Islet of Langerhans (tissue), 1 donor: Measurements from ENCODE around the gene STRA8.

Experiments used
- FAIRE-seq: peaks from one replicate; lab custom pipeline; 2011; peaks lifted over from hg19 to GRCh38; lab: Jason Lieb, UNC

The STRA8 gene

DNA sequence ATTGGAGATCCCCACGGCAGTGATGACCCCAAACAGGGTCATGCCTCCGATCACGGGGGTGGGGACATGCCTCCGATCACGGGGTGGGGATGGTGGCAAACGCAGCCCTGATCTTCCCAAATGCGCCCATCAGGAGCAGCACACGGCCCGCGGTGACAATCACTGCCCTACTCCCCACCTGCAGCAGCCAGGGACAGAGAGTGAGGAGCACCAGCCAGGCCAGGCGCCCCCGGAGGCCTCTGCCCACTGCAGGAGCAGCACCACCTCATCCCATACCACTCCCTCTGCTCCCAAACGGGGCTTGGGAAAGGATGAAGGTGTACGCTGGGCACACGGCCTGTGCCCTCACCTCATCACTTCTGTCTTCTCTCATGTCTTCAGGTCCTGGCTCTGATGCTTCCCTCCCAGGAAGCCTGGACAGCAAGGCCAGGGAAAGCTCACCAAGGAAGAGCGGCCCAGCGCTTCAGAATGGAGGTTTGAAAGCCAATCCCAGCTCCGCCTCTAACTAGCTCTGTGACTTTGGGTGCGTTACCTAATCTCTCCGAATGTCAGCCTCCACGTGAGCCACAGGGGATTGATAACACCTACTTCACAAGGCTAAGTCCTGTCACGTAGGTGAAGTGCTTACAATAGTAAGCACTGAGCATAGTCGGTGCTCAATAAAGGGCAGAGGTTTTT, 37.1 kb downstream of the STRA8 start:
- FAIRE-seq = no peak

DNA sequence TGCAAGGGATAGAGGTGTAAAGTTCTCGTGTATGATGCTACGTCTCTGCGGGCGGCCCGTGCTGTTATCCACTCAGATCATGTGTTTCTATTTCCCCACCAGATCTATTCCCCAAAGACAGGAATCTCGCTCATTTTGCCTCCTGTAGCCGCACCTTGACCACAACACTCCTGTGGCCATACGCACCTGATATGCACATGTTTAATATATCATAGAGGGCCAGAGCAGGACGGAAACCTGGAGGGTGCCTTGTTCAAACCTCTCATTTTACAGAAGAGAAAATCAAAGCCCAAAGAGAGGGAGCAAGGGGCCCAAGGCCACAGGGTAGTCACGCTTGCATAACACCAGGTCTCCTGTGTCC, 37.6 kb downstream of the STRA8 start:
- FAIRE-seq = no peak

DNA sequence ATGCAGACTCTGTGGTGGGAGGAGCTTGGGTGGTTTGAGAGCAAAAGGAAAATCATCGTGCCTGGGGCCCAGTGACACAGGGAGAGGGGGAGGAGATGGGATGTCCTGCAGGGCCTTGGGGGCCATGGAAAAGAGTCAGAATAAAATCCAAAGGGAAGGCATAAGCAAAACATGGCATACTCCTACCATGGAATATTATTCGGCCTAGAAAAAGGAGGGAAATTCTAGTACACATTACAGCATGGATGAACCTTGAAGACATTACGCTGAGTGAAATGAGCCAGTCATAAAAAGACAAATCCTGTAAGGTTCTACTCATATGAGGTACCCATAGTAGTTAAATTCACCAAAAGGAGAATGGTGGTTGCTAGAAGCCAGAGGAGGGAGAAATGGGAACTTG, 38.7 kb downstream of the STRA8 start:
- FAIRE-seq = no peak

DNA sequence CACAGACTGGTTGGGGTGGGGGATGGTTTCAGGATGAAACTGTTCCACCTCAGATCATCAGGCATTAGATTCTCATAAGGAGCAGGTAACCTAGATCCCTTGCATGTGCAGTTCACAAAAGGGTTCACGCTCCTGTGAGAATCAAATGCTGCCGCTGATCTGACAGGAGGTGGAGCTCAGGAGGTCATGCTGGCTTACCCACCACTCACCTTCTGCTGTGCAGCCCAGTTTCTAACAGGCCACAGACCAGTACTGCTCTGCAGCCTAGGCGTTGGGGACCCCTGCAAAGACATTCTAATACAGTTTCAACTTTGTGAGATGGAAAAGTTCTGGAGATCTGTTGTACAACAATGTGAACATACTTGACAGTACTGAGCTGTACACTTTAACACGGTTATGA, 39.9 kb downstream of the STRA8 start:
- FAIRE-seq = no peak

DNA sequence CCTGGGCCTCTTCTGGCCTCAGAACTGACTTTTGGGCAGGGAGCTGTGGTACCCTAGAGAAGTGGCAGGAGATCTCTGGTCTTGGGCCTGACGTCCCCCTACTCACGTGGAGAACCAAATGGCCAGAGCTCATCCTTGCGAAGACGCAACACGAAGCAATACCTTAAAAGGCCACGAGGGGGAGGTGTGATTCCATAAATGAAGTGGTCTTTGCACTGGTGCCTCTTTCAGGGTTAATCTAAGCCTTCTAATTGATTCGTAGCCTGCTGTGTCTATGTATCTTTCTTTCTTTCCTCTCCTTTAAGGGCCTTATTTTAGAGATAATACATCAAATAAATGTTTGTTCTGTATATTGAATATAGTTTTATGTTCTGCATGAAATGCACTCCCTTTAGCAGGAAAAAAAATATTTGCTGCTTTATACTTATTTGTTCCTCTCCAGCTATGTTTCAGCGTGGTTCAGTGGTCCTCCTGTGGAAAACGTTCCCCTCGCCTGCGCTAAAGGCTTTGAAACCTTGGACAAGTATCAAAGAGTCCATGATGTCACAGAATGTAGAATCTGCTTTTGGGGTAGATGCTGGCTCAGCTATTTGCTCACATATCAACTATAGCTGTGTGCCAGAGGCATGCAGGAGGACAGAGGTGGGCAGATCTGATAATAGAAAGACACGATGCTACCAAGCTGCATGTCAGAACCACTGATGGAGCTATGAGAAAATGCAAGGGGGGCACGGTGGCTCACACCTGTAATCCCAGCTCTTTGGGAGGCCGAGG, 41.0 kb downstream of the STRA8 start:
- FAIRE-seq = no peak

DNA sequence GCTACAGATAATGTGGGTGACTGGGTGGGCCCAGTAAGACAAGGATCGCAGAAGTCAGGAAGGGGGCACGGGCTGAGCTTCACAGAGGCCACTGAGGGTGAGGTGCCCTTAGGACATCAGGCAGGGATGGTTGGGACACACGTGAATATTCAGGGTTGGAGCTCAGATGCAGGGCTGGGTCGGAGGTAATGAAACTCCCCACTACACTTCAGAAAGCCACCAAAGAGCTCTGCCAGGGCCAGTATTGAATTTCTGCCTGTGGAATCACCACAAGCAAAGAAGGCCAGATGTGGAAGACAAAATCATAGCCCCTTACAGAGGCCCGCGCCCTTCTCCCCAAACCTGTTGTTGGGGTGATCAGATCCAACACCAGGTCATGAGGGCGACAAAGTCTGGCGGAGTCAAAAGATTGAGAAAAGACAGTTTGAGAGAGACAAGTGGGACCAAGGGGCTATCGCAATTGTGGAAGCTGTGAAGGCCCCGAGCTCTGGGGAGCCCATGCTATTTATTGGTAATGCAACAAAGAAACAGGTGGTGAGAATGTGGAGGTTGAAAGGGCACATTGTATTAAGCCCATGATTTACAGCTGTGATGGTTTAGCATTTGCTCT, 42.4 kb downstream of the STRA8 start:
- no peak for FAIRE-seq

DNA sequence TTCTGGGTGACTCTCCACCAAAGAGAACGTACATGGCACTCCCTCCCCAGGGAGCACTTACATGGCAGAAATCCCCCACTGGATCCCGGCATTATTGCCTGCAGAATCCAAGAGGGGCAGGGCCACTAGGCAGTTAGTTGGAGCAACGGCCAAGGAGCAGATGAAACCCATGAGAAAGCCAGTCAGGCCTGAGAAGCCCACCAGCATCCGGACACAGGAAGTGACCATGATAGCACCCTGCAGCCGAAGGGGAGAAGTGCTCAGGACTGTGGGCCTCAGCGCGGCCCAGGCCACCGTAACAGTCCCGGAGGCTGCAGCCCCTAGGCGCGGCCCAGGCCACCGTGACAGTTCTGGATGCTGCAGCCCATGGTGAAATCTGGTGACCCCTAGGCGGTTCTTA, 43.5 kb downstream of the STRA8 start:
- no peak for FAIRE-seq

DNA sequence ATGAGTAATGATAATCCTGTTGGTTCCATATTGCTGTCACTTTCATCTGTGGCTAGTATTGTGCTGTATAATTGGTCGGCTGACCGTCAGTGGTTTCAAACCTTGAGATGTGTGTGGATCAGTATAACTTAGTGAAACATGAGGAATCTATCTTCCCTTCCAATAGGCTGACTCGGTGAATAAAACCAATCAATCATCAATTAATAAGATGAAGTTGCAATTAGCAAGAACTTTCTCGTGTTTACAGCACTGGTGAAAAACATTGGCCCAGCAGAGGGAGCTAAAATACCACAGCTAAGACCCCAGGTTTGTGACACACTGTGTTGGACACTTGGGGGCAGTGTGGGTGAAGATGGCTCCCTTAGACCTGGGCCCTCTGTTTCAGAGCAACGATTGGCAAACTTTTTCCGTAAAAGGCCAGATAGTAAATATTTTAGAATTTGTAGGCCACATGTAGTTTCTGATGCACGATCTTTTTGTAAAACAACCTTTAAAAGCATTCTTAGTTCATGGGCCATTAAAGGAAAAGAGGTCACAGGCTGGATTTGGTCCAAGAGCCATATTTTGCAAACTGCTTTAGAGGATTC, 47.8 kb downstream of the STRA8 start:
- FAIRE-seq = peak; percentile 96

DNA sequence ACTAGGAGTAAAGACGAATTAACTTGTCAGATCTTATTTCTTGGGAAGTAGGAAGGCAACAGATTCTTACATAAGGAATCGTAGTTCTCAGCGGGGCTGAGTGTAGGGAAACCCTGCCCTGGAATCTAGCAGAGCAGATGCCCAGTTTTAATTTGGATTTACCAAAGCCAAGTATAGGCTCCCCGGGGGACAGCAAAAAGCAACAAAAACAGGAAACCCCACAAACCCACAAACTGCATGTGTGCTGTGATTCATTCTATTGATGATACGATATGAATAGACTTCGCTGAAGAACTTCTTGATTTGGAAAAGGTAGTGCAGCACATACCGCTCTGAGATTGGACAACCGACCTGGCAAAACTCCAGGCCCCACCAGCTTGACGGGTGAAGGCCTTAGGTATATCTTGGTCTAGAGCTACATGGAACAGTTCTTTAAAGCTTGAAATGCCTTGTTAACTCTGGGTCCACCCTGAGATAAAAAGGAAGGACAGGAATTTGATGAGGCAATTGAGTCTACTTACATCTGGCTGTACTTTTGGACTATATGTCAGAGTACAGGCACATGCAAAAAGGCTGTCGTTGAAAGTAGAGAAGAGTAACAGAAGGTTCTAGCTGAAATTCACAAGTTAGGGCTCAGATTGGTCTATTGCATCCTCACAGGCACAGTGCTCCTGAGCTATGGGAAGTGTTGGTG, 49.1 kb downstream of the STRA8 start:
- FAIRE-seq = no peak

DNA sequence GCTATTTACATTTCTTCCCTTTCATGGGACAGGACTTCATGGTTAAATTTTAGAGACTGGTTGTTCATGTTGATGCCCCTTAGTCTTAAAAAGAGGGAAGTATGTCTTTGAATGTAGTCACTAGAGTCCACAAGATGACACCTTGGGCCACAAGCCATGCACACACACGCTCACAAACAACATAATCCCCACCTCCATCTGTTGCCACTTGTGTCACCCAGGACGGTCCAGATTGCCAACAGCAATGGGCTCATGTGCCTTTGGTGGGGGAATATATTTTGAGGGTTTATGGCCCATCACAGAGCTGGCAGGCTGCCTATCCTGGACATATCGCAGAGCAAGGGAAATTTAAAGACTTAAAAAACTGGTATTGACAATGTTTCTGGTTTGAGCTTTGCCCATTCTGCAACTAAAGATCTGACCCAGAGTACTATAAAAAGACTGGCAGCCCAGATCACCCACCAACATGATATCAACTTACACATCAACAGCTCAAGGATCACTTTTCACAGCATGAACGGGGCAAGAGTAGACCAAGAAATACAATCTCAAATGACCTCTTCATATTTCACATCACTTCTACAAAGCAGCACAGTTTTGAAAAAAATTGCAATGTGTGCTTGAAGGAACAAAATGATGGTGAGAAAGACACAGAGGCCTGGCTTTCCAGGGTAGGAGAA, 50.5 kb downstream of the STRA8 start:
- FAIRE-seq = no peak

DNA sequence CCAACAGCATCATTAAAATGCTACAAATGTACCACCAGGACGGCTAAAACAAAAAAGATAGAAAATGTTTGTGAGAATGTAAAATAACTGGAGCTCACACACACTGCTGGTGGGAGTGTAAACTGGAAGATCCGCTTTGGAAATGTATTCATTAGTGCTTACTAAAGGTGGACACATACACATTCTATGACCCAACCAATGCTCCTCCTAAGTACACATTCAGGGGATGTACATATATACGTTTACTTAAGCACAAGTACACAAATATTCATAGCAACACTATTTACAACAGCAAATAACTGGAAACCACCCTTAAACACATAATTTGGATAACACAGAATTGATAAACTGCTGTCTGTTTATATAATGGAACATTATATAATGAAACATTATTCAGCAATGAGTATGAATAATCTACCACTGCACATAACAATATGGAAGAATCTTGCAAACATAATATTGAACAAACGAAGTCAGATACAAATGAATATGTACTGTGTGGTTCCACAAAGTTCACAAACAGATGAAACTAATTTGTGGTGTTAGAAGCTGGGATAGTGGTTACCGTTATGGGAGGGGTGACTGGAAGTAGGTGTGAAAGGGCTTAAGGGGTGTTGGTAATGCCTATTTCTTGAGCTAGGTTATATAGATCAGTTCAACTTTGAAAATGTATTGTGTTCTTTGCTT, 52.1 kb downstream of the STRA8 start:
- FAIRE-seq = no peak

DNA sequence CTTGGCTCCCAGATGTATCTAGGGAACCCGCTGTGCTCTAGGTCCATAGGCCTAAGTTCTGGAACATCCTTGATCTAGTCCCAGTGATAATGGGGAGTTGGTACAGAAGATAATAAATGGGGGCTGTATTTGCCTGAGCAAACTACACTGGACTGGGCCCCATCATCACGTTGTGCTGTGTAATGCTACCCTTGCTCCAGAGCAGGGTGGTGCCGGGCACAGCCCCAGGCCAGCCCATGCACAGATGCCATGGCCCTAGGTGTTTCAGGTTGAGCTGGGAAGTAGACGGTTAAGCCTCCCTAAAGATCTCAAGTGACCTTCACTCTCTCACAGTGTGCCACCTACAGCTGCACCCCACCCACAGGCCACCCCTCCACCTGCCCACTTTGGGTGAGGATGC, 53.2 kb downstream of the STRA8 start:
- no peak for FAIRE-seq

DNA sequence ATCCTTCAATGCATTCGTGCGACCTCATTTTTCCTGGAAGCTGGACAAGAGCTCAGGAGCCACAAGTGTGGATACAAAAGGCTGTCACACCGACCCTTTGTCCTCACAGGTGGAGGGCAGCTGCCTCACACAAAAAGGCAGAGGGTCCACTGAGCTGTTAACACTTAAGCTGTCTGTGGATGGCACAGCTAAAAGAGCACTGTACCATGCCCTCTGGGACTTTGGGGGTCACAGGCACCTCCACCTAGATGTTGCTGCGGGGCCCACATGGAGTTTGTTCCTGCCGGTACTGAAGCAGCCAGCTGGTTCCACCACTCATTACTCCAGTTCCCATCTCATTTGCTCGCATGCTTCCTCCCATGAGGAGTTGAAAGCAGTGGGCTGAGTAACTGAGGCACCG, 57.0 kb downstream of the STRA8 start:
- FAIRE-seq = no peak

DNA sequence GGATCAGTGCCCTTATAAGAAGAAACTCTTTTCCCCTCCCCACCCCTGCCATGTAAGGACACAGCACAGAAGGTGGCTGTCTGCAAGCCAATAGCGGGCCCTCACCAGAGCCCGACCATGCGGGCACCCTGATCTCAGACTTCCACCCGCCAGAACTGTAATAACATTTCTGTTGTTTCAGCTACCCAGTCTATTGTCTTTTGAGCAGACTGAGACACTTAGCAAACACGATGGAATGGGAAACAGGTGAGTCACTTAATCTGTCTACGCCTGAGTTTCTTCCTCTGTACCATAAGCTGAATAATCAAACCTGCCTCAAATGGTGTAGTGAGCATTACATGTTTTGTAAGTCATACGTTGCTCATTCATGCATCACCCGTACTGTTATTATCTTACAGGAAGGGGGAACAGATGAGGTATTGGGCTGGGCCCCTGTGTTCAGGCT, 58.2 kb downstream of the STRA8 start:
- FAIRE-seq = no peak

DNA sequence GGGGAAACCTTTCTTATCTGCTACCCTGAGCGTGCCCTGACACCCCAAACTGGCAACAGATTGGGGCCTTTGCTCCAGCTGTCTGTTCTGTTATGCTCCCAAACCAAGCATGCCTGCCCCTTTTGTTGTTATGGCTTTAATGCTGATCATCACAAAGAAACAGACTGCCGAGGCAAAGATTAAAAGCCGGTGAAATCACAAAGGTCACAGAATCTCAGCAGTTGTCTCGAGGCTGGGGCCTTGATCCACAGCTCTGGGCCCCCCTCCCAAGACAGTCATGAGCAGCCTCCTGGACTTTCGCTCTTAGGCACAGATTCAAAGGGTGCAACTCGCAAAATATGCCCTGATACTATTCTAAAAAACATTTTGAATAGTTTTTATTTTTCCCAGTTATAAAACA, 65.6 kb downstream of the STRA8 start:
- FAIRE-seq = no peak

DNA sequence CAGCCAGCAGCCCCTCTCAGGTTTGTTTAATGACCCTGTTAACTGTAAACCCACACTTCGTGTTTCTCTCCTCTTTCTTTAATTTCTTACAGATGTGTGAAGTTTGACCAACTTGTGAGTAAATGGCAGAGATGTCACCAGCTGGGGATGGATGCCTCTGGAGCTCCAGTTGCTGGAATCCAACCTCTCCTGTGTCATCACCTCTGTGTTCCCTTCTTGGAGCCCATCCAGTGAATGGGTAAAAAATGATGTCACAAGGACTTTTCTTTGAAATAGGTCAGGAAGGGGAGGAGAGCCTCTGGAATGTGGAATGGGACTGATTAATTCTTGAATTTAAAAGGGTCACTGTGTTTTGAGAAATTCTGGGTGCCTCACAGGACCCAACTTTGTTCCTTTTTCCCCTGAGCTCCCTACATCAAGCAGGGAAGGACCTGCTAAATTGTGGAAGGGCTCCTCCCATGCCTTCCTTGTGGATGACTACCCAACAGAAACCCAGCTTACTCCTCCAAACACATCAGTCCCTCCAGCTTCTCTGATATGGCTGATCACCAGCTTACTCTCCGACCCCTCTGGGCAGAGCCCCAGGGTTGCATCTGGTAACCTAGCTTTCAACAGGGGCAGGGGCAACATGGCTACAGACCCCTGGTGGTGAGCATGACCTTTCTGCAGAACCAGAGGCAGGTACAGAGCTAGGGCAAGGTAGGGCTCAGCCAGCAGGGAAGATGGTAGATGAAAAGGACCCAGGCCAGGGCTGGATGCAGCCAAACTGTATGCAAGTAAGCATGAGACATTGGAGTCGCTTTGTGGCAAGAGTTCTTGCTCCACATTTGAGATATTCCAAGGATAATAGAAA, 67.5 kb downstream of the STRA8 start:
- FAIRE-seq = no peak
